HEK293 (cell line): Measurements from ENCODE around the gene HES5.
A peak's percentile ranks its signal among the peaks of the same experiment; 100 is the strongest.

Source experiments
- CTCF ChIA-PET: fragments of 350-600 bp; formaldehyde crosslinking; extraction: SDS; loops from one replicate; lab custom pipeline; 2021; ENCODE audit warnings: antibody characterized with exemption; lab: Yijun Ruan, JAX
- POLR2A ChIA-PET: fragments of 300-600 bp; formaldehyde crosslinking; extraction: SDS; loops from one replicate; lab custom pipeline; 2020; ENCODE audit warnings: antibody characterized with exemption, inconsistent platforms; lab: Yijun Ruan, JAX
- H3K27ac ChIP-seq: fragments of 200-500 bp; sonication (Bioruptor generic); 2 replicates; pipeline ENCODE4 v1.5.1; 2014; ENCODE audit warnings: low read depth, low read length, control low read depth, inconsistent platforms; ENCODE audit errors: extremely low read depth
- H3K36me3 ChIP-seq, 2 experiments: fragments of 200-500 bp in 1 of 2; sonication (Bioruptor generic) in 1 of 2; 1 replicate in 1 of 2; 2 replicates in 1 of 2; pipeline ENCODE4 v1.5.1; 2014 to 2017; ENCODE audit warnings: inconsistent platforms in 2 of 2, low read length in 2 of 2; ENCODE audit not compliant: control insufficient read depth in 2 of 2, insufficient read depth in 1 of 2
- H3K4me1 ChIP-seq: fragments of 200-500 bp; sonication (Bioruptor generic); 2 replicates; pipeline ENCODE4 v1.5.1; 2014; ENCODE audit warnings: mild to moderate bottlenecking, low read length, inconsistent platforms; ENCODE audit not compliant: control insufficient read depth, insufficient read depth
- H3K4me3 ChIP-seq: 2 replicates; pipeline ENCODE4 v1.5.1; 2011; ENCODE audit warnings: low read depth, mild to moderate bottlenecking, control low read depth, low read length, moderate library complexity
- H3K9me3 ChIP-seq: fragments of 200-500 bp; sonication (Bioruptor generic); 2 replicates; pipeline ENCODE4 v1.5.1; 2014; ENCODE audit warnings: low read depth, low read length, inconsistent platforms; ENCODE audit not compliant: control insufficient read depth, insufficient read depth
- GFI1B ChIP-seq: fragments of 450-650 bp; formaldehyde crosslinking; IDR thresholded peaks from 2 replicates; pipeline ENCODE4 v1.5.1; 2016; ENCODE audit warnings: missing biosample characterization, missing genetic modification characterization
- GLIS1 ChIP-seq: fragments of 450-650 bp; formaldehyde crosslinking; IDR thresholded peaks from 2 replicates; pipeline ENCODE4 v1.5.1; 2016; ENCODE audit warnings: missing biosample characterization, missing genetic modification characterization
- GLIS2 ChIP-seq: fragments of 450-650 bp; formaldehyde crosslinking; IDR thresholded peaks from 2 replicates; pipeline ENCODE4 v1.5.1; 2016; ENCODE audit warnings: missing biosample characterization, missing genetic modification characterization
- KLF16 ChIP-seq: fragments of 450-650 bp; formaldehyde crosslinking; IDR thresholded peaks from 2 replicates; pipeline ENCODE4 v1.5.1; 2017; ENCODE audit warnings: missing biosample characterization, missing genetic modification characterization
- SETDB1 ChIP-seq: IDR thresholded peaks from one replicate; pipeline ENCODE4 v1.6.1; 2017; ENCODE audit warnings: mild to moderate bottlenecking, low read length, moderate library complexity, mixed read lengths; ENCODE audit not compliant: insufficient read length
- ZIC2 ChIP-seq: fragments of 450-650 bp; formaldehyde crosslinking; IDR thresholded peaks from 2 replicates; pipeline ENCODE4 v1.5.1; 2016; ENCODE audit warnings: missing biosample characterization, missing genetic modification characterization
- ZNF140 ChIP-seq: fragments of 450-650 bp; formaldehyde crosslinking; IDR thresholded peaks from 2 replicates; pipeline ENCODE4 v1.5.1; 2016; ENCODE audit warnings: missing biosample characterization, missing genetic modification characterization
- ZNF2 ChIP-seq: fragments of 450-650 bp; formaldehyde crosslinking; IDR thresholded peaks from 2 replicates; pipeline ENCODE4 v1.5.1; 2016; ENCODE audit warnings: missing biosample characterization, missing genetic modification characterization
- ZNF548 ChIP-seq: fragments of 450-650 bp; formaldehyde crosslinking; IDR thresholded peaks from 2 replicates; pipeline ENCODE4 v1.5.1; 2016; ENCODE audit warnings: missing biosample characterization, missing genetic modification characterization
- ZNF843 ChIP-seq: fragments of 450-650 bp; formaldehyde crosslinking; IDR thresholded peaks from 2 replicates; pipeline ENCODE4 v1.5.1; 2016; ENCODE audit warnings: missing biosample characterization, missing genetic modification characterization
- TF ChIP-seq, protein P1 (sequence below): fragments of 450-650 bp; formaldehyde crosslinking; IDR thresholded peaks from 2 replicates; pipeline ENCODE4 v1.5.1; 2016; ENCODE audit warnings: missing biosample characterization, missing genetic modification characterization
- TF ChIP-seq, protein P2 (sequence below): fragments of 450-650 bp; formaldehyde crosslinking; IDR thresholded peaks from 2 replicates; pipeline ENCODE4 v1.5.1; 2017; ENCODE audit warnings: missing biosample characterization, missing genetic modification characterization
- TF ChIP-seq, protein P3 (sequence below): fragments of 450-650 bp; formaldehyde crosslinking; IDR thresholded peaks from 2 replicates; pipeline ENCODE4 v1.5.1; 2016; ENCODE audit warnings: missing biosample characterization, missing genetic modification characterization
- TF ChIP-seq, protein P4 (sequence below): fragments of 450-650 bp; formaldehyde crosslinking; IDR thresholded peaks from 2 replicates; pipeline ENCODE4 v1.5.1; 2016; ENCODE audit warnings: missing biosample characterization, missing genetic modification characterization
- TF ChIP-seq, protein P5 (sequence below): fragments of 450-650 bp; formaldehyde crosslinking; IDR thresholded peaks from 2 replicates; pipeline ENCODE4 v1.5.1; 2016; ENCODE audit warnings: missing biosample characterization, missing genetic modification characterization, low read depth

Gene HES5

DNA sequence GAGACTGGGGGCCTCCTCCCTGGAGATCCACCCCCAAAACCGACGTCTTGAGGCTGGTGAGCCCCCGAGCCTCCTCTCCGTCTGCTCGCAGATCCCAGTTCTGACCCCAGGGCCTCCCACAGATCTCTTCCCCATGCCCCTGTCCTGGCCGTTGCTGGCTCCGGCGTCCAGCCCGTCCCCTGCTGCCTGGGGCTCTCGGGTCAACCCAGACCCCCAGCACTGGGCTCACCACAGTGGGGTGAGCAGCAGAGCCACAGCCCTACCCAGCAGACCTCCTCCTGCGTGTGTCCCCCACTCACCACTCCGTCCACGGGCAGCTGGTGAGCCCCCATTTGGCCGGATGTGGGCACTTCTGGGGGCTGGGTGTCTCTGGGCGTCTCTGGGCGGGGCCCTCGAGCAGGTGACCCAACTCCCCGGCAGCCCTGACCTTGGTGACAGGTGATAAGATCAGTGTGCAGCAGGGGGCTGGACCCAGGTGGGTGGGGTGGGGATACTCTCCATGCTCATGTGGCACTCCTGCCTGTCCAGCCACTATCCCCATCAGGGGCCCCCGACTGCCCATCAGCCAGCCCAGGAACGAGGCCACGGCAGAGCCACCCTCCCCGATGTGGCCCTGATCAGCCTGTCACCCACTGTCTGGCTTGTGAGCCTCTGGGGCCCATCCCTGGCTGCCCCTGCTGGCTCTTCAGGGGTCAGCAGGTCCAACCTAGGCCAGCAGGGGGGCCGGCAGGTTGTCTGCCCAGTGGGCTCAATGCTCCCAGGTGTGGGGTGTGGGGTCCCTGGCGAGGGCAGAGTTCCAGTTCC is 26.8 kb upstream of the HES5 start:
- CTCF ChIA-PET, result no interaction called here
- H3K4me3 ChIP-seq, result no peak overlapping the region

DNA sequence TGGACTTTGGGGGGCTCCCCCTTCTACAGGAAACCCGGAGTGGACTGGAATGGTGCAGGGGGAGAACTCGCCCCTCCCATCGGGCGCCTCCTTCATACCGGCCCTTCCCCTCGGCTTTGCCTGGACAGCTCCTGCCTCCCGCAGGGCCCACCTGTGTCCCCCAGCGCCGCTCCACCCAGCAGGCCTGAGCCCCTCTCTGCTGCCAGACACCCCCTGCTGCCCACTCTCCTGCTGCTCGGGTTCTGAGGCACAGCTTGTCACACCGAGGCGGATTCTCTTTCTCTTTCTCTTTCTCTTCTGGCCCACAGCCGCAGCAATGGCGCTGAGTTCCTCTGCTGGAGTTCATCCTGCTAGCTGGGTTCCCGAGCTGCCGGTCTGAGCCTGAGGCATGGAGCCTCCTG is 26.2 kb upstream of the HES5 start, which contains the start of gene TNFRSF14:
Gene TNFRSF14 (plus strand): TSS at position 95 of the 401 bp plus-strand sequence. CDS start 294 bp downstream, at position 389.
- POLR2A ChIA-PET, result interaction anchor here (0.5 kb wide), 1 partner anchor 167 kb away, joined by 3 read pairs; no protein-coding TSS in a partner anchor
- Histone ChIP-seq H3K36me3 (no peaks in the 10 kb centered on the region), H3K4me1 (no peaks in the 10 kb centered on the region)
- TF ChIP-seq, protein P1, sequence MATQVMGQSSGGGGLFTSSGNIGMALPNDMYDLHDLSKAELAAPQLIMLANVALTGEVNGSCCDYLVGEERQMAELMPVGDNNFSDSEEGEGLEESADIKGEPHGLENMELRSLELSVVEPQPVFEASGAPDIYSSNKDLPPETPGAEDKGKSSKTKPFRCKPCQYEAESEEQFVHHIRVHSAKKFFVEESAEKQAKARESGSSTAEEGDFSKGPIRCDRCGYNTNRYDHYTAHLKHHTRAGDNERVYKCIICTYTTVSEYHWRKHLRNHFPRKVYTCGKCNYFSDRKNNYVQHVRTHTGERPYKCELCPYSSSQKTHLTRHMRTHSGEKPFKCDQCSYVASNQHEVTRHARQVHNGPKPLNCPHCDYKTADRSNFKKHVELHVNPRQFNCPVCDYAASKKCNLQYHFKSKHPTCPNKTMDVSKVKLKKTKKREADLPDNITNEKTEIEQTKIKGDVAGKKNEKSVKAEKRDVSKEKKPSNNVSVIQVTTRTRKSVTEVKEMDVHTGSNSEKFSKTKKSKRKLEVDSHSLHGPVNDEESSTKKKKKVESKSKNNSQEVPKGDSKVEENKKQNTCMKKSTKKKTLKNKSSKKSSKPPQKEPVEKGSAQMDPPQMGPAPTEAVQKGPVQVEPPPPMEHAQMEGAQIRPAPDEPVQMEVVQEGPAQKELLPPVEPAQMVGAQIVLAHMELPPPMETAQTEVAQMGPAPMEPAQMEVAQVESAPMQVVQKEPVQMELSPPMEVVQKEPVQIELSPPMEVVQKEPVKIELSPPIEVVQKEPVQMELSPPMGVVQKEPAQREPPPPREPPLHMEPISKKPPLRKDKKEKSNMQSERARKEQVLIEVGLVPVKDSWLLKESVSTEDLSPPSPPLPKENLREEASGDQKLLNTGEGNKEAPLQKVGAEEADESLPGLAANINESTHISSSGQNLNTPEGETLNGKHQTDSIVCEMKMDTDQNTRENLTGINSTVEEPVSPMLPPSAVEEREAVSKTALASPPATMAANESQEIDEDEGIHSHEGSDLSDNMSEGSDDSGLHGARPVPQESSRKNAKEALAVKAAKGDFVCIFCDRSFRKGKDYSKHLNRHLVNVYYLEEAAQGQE (tag by site-specific recombination), result peak; percentile 83
- TF ChIP-seq GLIS1 (tag by site-specific recombination) (peak; percentile 78), ZNF140 (no peak), ZIC2 (tag by site-specific recombination) (peak; percentile 100)
- TF ChIP-seq, all 188 proteins: peak for 3
- CTCF ChIA-PET, result interaction anchor here (0.8 kb wide), 1 partner anchor 229 kb away, joined by 3 read pairs; no protein-coding TSS in a partner anchor
- no peak within 1 kb of the TSS for H3K4me3 ChIP-seq
- H3K9me3 ChIP-seq, result no peaks in the 10 kb centered on the region
- no peak within 1 kb of the TSS for H3K27ac ChIP-seq

More for the DNA sequence above, 26.8 kb upstream of the HES5 start:
- H3K27ac ChIP-seq, result no peak overlapping the region
- TF ChIP-seq, protein P2, sequence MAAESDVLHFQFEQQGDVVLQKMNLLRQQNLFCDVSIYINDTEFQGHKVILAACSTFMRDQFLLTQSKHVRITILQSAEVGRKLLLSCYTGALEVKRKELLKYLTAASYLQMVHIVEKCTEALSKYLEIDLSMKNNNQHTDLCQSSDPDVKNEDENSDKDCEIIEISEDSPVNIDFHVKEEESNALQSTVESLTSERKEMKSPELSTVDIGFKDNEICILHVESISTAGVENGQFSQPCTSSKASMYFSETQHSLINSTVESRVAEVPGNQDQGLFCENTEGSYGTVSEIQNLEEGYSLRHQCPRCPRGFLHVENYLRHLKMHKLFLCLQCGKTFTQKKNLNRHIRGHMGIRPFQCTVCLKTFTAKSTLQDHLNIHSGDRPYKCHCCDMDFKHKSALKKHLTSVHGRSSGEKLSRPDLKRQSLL (tag by site-specific recombination), result peak; percentile 80
- no peak for TF ChIP-seq KLF16 (tag by site-specific recombination)
- TF ChIP-seq, protein P3, sequence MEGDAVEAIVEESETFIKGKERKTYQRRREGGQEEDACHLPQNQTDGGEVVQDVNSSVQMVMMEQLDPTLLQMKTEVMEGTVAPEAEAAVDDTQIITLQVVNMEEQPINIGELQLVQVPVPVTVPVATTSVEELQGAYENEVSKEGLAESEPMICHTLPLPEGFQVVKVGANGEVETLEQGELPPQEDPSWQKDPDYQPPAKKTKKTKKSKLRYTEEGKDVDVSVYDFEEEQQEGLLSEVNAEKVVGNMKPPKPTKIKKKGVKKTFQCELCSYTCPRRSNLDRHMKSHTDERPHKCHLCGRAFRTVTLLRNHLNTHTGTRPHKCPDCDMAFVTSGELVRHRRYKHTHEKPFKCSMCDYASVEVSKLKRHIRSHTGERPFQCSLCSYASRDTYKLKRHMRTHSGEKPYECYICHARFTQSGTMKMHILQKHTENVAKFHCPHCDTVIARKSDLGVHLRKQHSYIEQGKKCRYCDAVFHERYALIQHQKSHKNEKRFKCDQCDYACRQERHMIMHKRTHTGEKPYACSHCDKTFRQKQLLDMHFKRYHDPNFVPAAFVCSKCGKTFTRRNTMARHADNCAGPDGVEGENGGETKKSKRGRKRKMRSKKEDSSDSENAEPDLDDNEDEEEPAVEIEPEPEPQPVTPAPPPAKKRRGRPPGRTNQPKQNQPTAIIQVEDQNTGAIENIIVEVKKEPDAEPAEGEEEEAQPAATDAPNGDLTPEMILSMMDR (tag by site-specific recombination), result peak; percentile 8; the same call in 1 of the 2 replicates
- TF ChIP-seq, all 188 proteins: peak for 2
- Histone ChIP-seq H3K9me3 (no peaks in the 10 kb centered on the region), H3K36me3 (no peaks in the 10 kb centered on the region), H3K4me1 (no peaks in the 10 kb centered on the region)
- POLR2A ChIA-PET, result no interaction called here

DNA sequence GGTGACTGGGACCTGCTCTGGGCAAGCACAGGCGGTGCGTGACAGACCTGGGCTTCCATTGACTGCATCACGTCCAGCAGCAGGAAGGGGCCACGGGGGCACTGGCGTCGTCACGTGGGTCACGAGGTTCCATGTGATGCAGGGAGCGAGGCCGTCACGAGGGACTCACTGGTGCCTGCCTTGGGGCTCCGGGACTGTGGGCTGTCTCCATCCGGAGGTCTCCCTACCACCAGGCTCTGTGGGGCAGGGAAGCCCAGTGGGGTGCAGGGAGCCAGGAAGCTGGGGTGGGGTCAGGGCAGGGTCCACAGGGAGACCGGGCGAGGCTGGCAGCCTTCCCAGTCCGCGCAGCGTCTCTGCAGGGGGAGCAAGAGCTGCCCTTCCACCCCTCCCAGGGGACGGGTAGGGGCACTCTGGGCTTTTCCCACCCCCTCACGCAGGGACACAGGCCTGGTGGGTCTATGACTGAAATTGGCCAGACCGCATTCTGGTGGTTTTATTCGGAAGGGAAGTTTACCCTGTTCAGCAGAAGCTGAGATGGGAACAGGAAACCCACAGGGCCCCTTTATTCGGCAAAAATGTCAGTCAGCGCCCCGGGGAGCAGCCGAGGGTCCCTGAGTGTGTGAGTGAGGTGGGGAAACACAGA is 25.7 kb upstream of the HES5 start:
- CTCF ChIA-PET, result interaction anchor here (0.8 kb wide), 1 partner anchor 230 kb away, joined by 3 read pairs; no protein-coding TSS in a partner anchor
- TF ChIP-seq, protein P4, sequence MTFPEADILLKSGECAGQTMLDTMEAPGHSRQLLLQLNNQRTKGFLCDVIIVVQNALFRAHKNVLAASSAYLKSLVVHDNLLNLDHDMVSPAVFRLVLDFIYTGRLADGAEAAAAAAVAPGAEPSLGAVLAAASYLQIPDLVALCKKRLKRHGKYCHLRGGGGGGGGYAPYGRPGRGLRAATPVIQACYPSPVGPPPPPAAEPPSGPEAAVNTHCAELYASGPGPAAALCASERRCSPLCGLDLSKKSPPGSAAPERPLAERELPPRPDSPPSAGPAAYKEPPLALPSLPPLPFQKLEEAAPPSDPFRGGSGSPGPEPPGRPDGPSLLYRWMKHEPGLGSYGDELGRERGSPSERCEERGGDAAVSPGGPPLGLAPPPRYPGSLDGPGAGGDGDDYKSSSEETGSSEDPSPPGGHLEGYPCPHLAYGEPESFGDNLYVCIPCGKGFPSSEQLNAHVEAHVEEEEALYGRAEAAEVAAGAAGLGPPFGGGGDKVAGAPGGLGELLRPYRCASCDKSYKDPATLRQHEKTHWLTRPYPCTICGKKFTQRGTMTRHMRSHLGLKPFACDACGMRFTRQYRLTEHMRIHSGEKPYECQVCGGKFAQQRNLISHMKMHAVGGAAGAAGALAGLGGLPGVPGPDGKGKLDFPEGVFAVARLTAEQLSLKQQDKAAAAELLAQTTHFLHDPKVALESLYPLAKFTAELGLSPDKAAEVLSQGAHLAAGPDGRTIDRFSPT (tag by site-specific recombination), result no peak
- TF ChIP-seq SETDB1, result no peak
- TF ChIP-seq ZNF2, result no peak
- no peak for TF ChIP-seq GFI1B
- TF ChIP-seq ZNF843 (tag by site-specific recombination), result no peak
- no peak for TF ChIP-seq ZNF548 (tag by site-specific recombination)
- TF ChIP-seq GLIS2, result peak; percentile 67
- TF ChIP-seq, protein P5, sequence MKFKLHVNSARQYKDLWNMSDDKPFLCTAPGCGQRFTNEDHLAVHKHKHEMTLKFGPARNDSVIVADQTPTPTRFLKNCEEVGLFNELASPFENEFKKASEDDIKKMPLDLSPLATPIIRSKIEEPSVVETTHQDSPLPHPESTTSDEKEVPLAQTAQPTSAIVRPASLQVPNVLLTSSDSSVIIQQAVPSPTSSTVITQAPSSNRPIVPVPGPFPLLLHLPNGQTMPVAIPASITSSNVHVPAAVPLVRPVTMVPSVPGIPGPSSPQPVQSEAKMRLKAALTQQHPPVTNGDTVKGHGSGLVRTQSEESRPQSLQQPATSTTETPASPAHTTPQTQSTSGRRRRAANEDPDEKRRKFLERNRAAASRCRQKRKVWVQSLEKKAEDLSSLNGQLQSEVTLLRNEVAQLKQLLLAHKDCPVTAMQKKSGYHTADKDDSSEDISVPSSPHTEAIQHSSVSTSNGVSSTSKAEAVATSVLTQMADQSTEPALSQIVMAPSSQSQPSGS (tag by site-specific recombination), result no peak
- TF ChIP-seq ZIC2 (tag by site-specific recombination), result peak; percentile 50

More for the DNA sequence above, 25.7 kb upstream of the HES5 start:
- Histone ChIP-seq H3K36me3 (no peaks in the 10 kb centered on the region), H3K9me3 (no peaks in the 10 kb centered on the region), H3K27ac (no peak overlapping the region), H3K4me3 (no peak overlapping the region), H3K4me1 (no peaks in the 10 kb centered on the region)
- POLR2A ChIA-PET, result interaction anchor here (0.5 kb wide), 1 partner anchor 167 kb away, joined by 3 read pairs; no protein-coding TSS in a partner anchor
